A549 (cell line): ENCODE results near the gene GLOD4. TPM values are rescaled to one million over a fixed set of nuclear protein-coding genes. Genes with fewer than 3 reads are reported as not detected.

Experiments
- ATAC-seq, 2 experiments: fragments of 200-7000 bp in 1 of 2; fragments of >200 bp in 1 of 2; cut with Nextera tagmentation in 1 of 2; cut with Tn5 transposase in 1 of 2; 3 replicates each; pipeline versions ENCODE4 v1.8.0 to v1.9.1; 2018 to 2020; ENCODE audit warnings: mild to moderate bottlenecking in 1 of 2, moderate library complexity in 1 of 2
- CTCF ChIA-PET: fragments of 300-600 bp; sonication (Branson Sonifier 250); formaldehyde crosslinking; extraction: SDS; loops from one replicate; lab custom pipeline; 2021; ENCODE audit warnings: antibody characterized with exemption, inconsistent platforms; lab: Yijun Ruan, JAX
- POLR2A ChIA-PET: fragments of 350-600 bp; formaldehyde crosslinking; extraction: SDS; loops from one replicate; lab custom pipeline; 2021; ENCODE audit warnings: antibody characterized with exemption, inconsistent platforms; lab: Yijun Ruan, JAX
- DNase-seq, 2 experiments: peaks; one replicate each; pipeline versions ENCODE4 v3.0.0 to v3.0.0-alpha.2; 2011 to 2016; ENCODE audit warnings: low read depth in 1 of 2, low spot score in 1 of 2
- FAIRE-seq: peaks from 2 replicates; lab custom pipeline; 2011; peaks lifted over from hg19 to GRCh38; lab: Jason Lieb, UNC
- H3K27ac ChIP-seq, 2 experiments: fragments of >200 bp; sonication (Bioruptor Twin); formaldehyde crosslinking; 3 replicates each; pipeline ENCODE4 v1.5.1; 2016 to 2017
- H3K4me1 ChIP-seq: fragments of >200 bp; sonication (Bioruptor Twin); formaldehyde crosslinking; 3 replicates; pipeline ENCODE4 v1.6.1; 2016
- H3K4me2 ChIP-seq: fragments of >200 bp; sonication (Bioruptor Twin); formaldehyde crosslinking; 3 replicates; pipeline ENCODE4 v1.6.1; 2016
- H3K4me3 ChIP-seq: fragments of >200 bp; sonication (Bioruptor Twin); formaldehyde crosslinking; 3 replicates; pipeline ENCODE4 v1.5.1; 2016
- H3K9me3 ChIP-seq: fragments of >200 bp; sonication (Bioruptor Twin); formaldehyde crosslinking; 3 replicates; pipeline ENCODE4 v1.6.1; 2016
- BHLHE40 ChIP-seq: IDR thresholded peaks from 2 replicates; pipeline ENCODE4 v1.6.1; 2012; ENCODE audit warnings: low read depth, low read length, inconsistent platforms
- CEBPB ChIP-seq, 2 experiments: fragments of >200 bp in 1 of 2; sonication (Bioruptor Twin) in 1 of 2; formaldehyde crosslinking in 1 of 2; IDR thresholded peaks; 2 replicates each; pipeline ENCODE4 v1.6.1; 2012 to 2016
- FOSB ChIP-seq: fragments of 250-450 bp; sonication (Bioruptor Pico); IDR thresholded peaks from 2 replicates; pipeline ENCODE4 v1.5.0; 2020; ENCODE audit warnings: mild to moderate bottlenecking, moderate library complexity
- FOSL2 ChIP-seq, 2 experiments: fragments of 450-650 bp in 1 of 2; fragments of >200 bp in 1 of 2; sonication (Bioruptor Twin) in 1 of 2; formaldehyde crosslinking; IDR thresholded peaks; 2 replicates each; pipeline versions ENCODE4 v1.5.0 to v1.6.1; 2016 to 2020; ENCODE audit warnings: mild to moderate bottlenecking in 1 of 2, moderate library complexity in 1 of 2
- FOXS1 ChIP-seq: fragments of 250-450 bp; sonication (Bioruptor Pico); IDR thresholded peaks from 2 replicates; pipeline ENCODE4 v1.5.0; 2020; ENCODE audit warnings: mild to moderate bottlenecking, moderate library complexity
- HEYL ChIP-seq: fragments of 250-450 bp; sonication (Bioruptor Pico); IDR thresholded peaks from 2 replicates; pipeline ENCODE4 v1.8.0; 2021; ENCODE audit warnings: mild to moderate bottlenecking, moderate library complexity
- HOXB5 ChIP-seq: fragments of 250-450 bp; sonication (Bioruptor Pico); IDR thresholded peaks from 2 replicates; pipeline ENCODE4 v1.5.0; 2020; ENCODE audit warnings: mild to moderate bottlenecking, moderate library complexity
- KDM1A ChIP-seq: fragments of 200-600 bp; sonication (generic); IDR thresholded peaks from 2 replicates; pipeline ENCODE4 v1.6.1; 2016; ENCODE audit warnings: low read depth, mild to moderate bottlenecking
- KDM5A ChIP-seq: fragments of 200-600 bp; sonication (generic); IDR thresholded peaks from 2 replicates; pipeline ENCODE4 v1.6.1; 2016; ENCODE audit warnings: antibody characterized with exemption, mild to moderate bottlenecking
- MYC ChIP-seq: IDR thresholded peaks from 2 replicates; pipeline ENCODE4 v1.6.1; 2012; ENCODE audit warnings: mild to moderate bottlenecking, inconsistent platforms, low read length, improper control_type of control experiment, borderline replicate concordance
- NR3C1 ChIP-seq: fragments of >200 bp; sonication (Bioruptor Twin); formaldehyde crosslinking; IDR thresholded peaks from 3 replicates; pipeline ENCODE4 v1.6.1; 2017
- POLR2A ChIP-seq: IDR thresholded peaks from 2 replicates; pipeline ENCODE4 v1.6.1; 2012; ENCODE audit warnings: mild to moderate bottlenecking, low read length
- POLR2AphosphoS2 ChIP-seq: conservative IDR thresholded peaks from 2 replicates; pipeline ENCODE4 v1.6.1; 2012; ENCODE audit warnings: low read length, improper control_type of control experiment, inconsistent platforms
- REST ChIP-seq: fragments of 200-600 bp; sonication (generic); IDR thresholded peaks from 2 replicates; pipeline ENCODE4 v1.6.1; 2016; ENCODE audit warnings: antibody characterized with exemption, mild to moderate bottlenecking, moderate library complexity
- RNF2 ChIP-seq: fragments of 200-600 bp; sonication (generic); IDR thresholded peaks from 2 replicates; pipeline ENCODE4 v1.6.1; 2016; ENCODE audit warnings: low read depth, mild to moderate bottlenecking, antibody characterized with exemption, moderate library complexity, borderline replicate concordance
- SMC3 ChIP-seq: fragments of >200 bp; sonication (Bioruptor Twin); formaldehyde crosslinking; IDR thresholded peaks from 3 replicates; pipeline ENCODE4 v1.6.1; 2018; ENCODE audit warnings: inconsistent platforms
- USF2 ChIP-seq: fragments of 450-650 bp; IDR thresholded peaks from 2 replicates; pipeline ENCODE4 v1.6.1; 2014; ENCODE audit warnings: antibody characterized with exemption
- WGBS: methylation state at CpG from one replicate; pipeline ENCODE4 v1.1.6; 2017; ENCODE audit errors: missing lambda C conversion rate; 5-methylcytosine and 5-hydroxymethylcytosine counted together
- polyA plus RNA-seq, 4 experiments: library from polyadenylated mRNA; depleted of rRNA in 3 of 4; stranded (reverse); fragments of >200 nt; fragmentation: RNase III in 1 of 4; extraction: RNeasy Plus Mini Kit Qiagen cat#74134 plus additional on column Dnase treatment in 1 of 4; gene quantifications; 2 replicates in 3 of 4; 3 replicates in 1 of 4; pipeline ENCODE4 v1.2.3, GENCODE V29; 2011 to 2017

GLOD4 gene
- polyA plus RNA-seq, 2 of the 4 experiments (the other 2 are of a cell fraction) = 133 to 141 TPM

GRCh38 chr17:799261-799660 lies 17.2 kb upstream of the GLOD4 start:
- ATAC-seq = no peak
- no peaks in the 10 kb centered on the region; the same call in 2 of the 3 replicates for H3K4me1 ChIP-seq
- no peak overlapping the region for H3K27ac ChIP-seq
- no peak for TF ChIP-seq KDM1A
- TF ChIP-seq FOSL2 (IDR thresholded peaks at IDR 0.05) = no peak
- no peak for TF ChIP-seq FOSL2 (CRISPR knock-in tag; IDR thresholded peaks at IDR 0.05)
- TF ChIP-seq KDM5A = no peak
- no peak for TF ChIP-seq FOXS1
- TF ChIP-seq USF2 = no peak
- H3K4me3 ChIP-seq = no peak overlapping the region
- no peak overlapping the region for H3K4me2 ChIP-seq
- no peak for DNase-seq
- ChIA-PET CTCF (interaction anchor here (1.0 to 19.5 kb wide), 5 partner anchors 24 to 200 kb away, joined by 3 to 428 read pairs (median 6); partner anchors contain the start of genes NXN and TIMM22), POLR2A (interaction anchor here (1.1 kb wide), 1 partner anchor 18 kb away, joined by 4 read pairs; the partner anchor contains the start of genes GLOD4 and MRM3)
- 88% methylated on average over 11 of the region's 11 CpGs for WGBS
- H3K9me3 ChIP-seq = no peaks in the 10 kb centered on the region
- FAIRE-seq = no peak

- Histone ChIP-seq H3K4me1 (peaks cover 6% of the 10 kb centered on the region), H3K4me3 (no peak overlapping the region), H3K27ac (no peak overlapping the region)
- no peak for ATAC-seq
- CTCF ChIA-PET = interaction anchor here (0.7 to 19.5 kb wide), 7 partner anchors 14 to 198 kb away, joined by 3 to 428 read pairs (median 4); partner anchors contain the start of genes NXN and TIMM22
- TF ChIP-seq HEYL (no peak), MYC (no peak), SMC3 (no peak), CEBPB (IDR thresholded peaks at IDR 0.05) (no peak), NR3C1 (no peak), POLR2A (no peak), USF2 (no peak), POLR2AphosphoS2 (no peak), REST (no peak), HOXB5 (no peak), RNF2 (no peak), BHLHE40 (no peak), FOSL2 (IDR thresholded peaks at IDR 0.05) (no peak), FOSL2 (CRISPR knock-in tag; IDR thresholded peaks at IDR 0.05) (no peak), FOSB (CRISPR knock-in tag) (no peak)
- TF ChIP-seq, all 56 proteins: peak for 0
- Histone ChIP-seq H3K4me2 (no peak overlapping the region), H3K9me3 (no peaks in the 10 kb centered on the region)
- WGBS = 77% methylated on average over 11 of the region's 11 CpGs
- DNase-seq (no peak), FAIRE-seq (no peak)
- POLR2A ChIA-PET = interaction anchor here (1.1 to 1.5 kb wide), 2 partner anchors 181 to 183 kb away, joined by 3 to 5 read pairs; partner anchors contain the start of gene NXN
These were observed 16.2 kb upstream of the GLOD4 start for GRCh38 chr17:798246-798645.
